B cell (primary cell): ENCODE results near the gene TRMT10A. TPM values are rescaled to one million over a fixed set of nuclear protein-coding genes. Genes with fewer than 3 reads are reported as not detected.

Experiments
- ATAC-seq: fragments of 200-7000 bp; cut with Tn5 transposase; one replicate; pipeline ENCODE4 v1.10.0; 2021; ENCODE audit warnings: low read depth, mild to moderate bottlenecking, moderate number of reproducible peaks, moderate library complexity
- CTCF ChIA-PET: fragments of 350-600 bp; sonication (Branson Sonifier 250); formaldehyde crosslinking; loops from one replicate; lab custom pipeline; 2021; ENCODE audit warnings: antibody characterized with exemption, inconsistent platforms; lab: Charles Lee
- POLR2A ChIA-PET: fragments of 350-600 bp; sonication (Branson Sonifier 250); formaldehyde crosslinking; loops from one replicate; lab custom pipeline; 2021; ENCODE audit warnings: antibody characterized with exemption; lab: Charles Lee
- DNase-seq: peaks from one replicate; pipeline ENCODE4 v3.0.0; 2013
- H2AFZ ChIP-seq: 2 replicates; pipeline ENCODE4 v1.6.1; 2012; ENCODE audit warnings: mild to moderate bottlenecking, low read depth, low read length; ENCODE audit not compliant: insufficient read depth, poor library complexity, severe bottlenecking
- H3K27ac ChIP-seq, 2 donors: 1 replicate in 1 of 2; 2 replicates in 1 of 2; pipeline ENCODE4 v1.5.1; 2012 to 2013; ENCODE audit warnings: low read length in 2 of 2, mild to moderate bottlenecking in 2 of 2, moderate library complexity in 1 of 2
- H3K27me3 ChIP-seq, 4 experiments: fragments of 200-600 bp in 1 of 4; sonication (generic) in 1 of 4; replicated peaks in 1 of 4; 1 replicate in 2 of 4; 2 replicates in 2 of 4; pipeline versions ENCODE4 v1.6.1 to v1.7.0; 2013 to 2016; ENCODE audit warnings: low read length in 3 of 4, mild to moderate bottlenecking in 2 of 4, mixed read lengths in 1 of 4, moderate library complexity in 1 of 4; ENCODE audit not compliant: insufficient read depth in 4 of 4, control insufficient read depth in 3 of 4; ENCODE audit errors: control extremely low read depth in 1 of 4
- H3K36me3 ChIP-seq, 2 experiments: replicated peaks in 1 of 2; 1 replicate in 1 of 2; 2 replicates in 1 of 2; pipeline versions ENCODE4 v1.6.1 to v1.7.1; 2013; ENCODE audit warnings: low read length in 1 of 2; ENCODE audit not compliant: insufficient read depth in 2 of 2, control insufficient read depth in 1 of 2; ENCODE audit errors: control extremely low read depth in 1 of 2, extremely low read depth in 1 of 2
- H3K4me1 ChIP-seq, 2 donors: fragments of 200-600 bp in 1 of 2; sonication (generic) in 1 of 2; 1 replicate in 1 of 2; 2 replicates in 1 of 2; pipeline versions ENCODE4 v1.5.1 to v1.6.1; 2013 to 2017; ENCODE audit warnings: low read length in 2 of 2; ENCODE audit not compliant: control insufficient read depth in 2 of 2, insufficient read depth in 2 of 2
- H3K4me2 ChIP-seq: replicated peaks from 2 replicates; pipeline ENCODE3; 2012; ENCODE audit warnings: mild to moderate bottlenecking, low read depth, low read length; ENCODE audit not compliant: poor library complexity, severe bottlenecking
- H3K4me3 ChIP-seq, 5 experiments: fragments of 200-600 bp in 1 of 5; sonication (generic) in 1 of 5; 1 replicate in 3 of 5; 2 replicates in 2 of 5; pipeline versions ENCODE4 v1.5.1 to v1.7.0; 2011 to 2016; ENCODE audit warnings: low read length in 4 of 5, mild to moderate bottlenecking in 4 of 5, low read depth in 2 of 5, control low read depth in 1 of 5, moderate library complexity in 1 of 5; ENCODE audit not compliant: insufficient read depth in 1 of 5; ENCODE audit errors: control extremely low read depth in 1 of 5, extremely low read depth in 1 of 5
- H3K79me2 ChIP-seq: fragments of 200-600 bp; sonication (generic); one replicate; pipeline ENCODE4 v1.6.0; 2016; ENCODE audit warnings: low read length; ENCODE audit not compliant: control insufficient read depth, insufficient read depth
- H3K9ac ChIP-seq: fragments of 200-600 bp; sonication (generic); 2 replicates; pipeline ENCODE4 v1.6.1; 2017; ENCODE audit warnings: mild to moderate bottlenecking, low read length, moderate library complexity
- H3K9me3 ChIP-seq, 3 donors: one replicate each; pipeline versions ENCODE4 v1.6.1 to v1.7.1; 2013; ENCODE audit warnings: low read length in 2 of 3; ENCODE audit not compliant: control insufficient read depth in 2 of 3, insufficient read depth in 1 of 3; ENCODE audit errors: control extremely low read depth in 1 of 3
- H4K20me1 ChIP-seq: 2 replicates; pipeline ENCODE4 v1.6.0; 2012; ENCODE audit warnings: mild to moderate bottlenecking, low read length; ENCODE audit not compliant: insufficient read depth, control insufficient read depth, poor library complexity, severe bottlenecking
- H3K27ac Mint-ChIP-seq: one replicate; pipeline ENCODE4 v1.8.0; 2021; ENCODE audit warnings: mixed read lengths
- H3K27me3 Mint-ChIP-seq: one replicate; pipeline ENCODE4 v1.8.0; 2021; ENCODE audit warnings: mixed read lengths
- H3K4me1 Mint-ChIP-seq: one replicate; pipeline ENCODE4 v1.8.0; 2021; ENCODE audit warnings: mixed read lengths
- H3K4me3 Mint-ChIP-seq: one replicate; pipeline ENCODE4 v1.8.0; 2021; ENCODE audit warnings: mixed read lengths
- H3K9me3 Mint-ChIP-seq: one replicate; pipeline ENCODE4 v1.8.0; 2022; ENCODE audit warnings: mixed read lengths; ENCODE audit not compliant: insufficient read depth
- EZH2 ChIP-seq: IDR thresholded peaks from 2 replicates; pipeline ENCODE4 v1.6.1; 2012; ENCODE audit warnings: borderline replicate concordance, low read depth, mild to moderate bottlenecking, moderate library complexity, low read length; ENCODE audit not compliant: insufficient read depth, poor library complexity, severe bottlenecking
- WGBS: methylation state at CpG from one replicate; pipeline ENCODE4 v1.1.5; 2013; ENCODE audit warnings: missing lambda C conversion rate; ENCODE audit not compliant: insufficient coverage; 5-methylcytosine and 5-hydroxymethylcytosine counted together
- intact Hi-C: fragments of 100-400 bp; cut with micrococcal nuclease; formaldehyde crosslinking; loops from one replicate; pipeline ENCODE4 v1.10.0; 2022
- polyA plus RNA-seq: library from polyadenylated mRNA; depleted of rRNA; stranded (reverse); fragments of >200 nt; gene quantifications from 2 replicates; pipeline ENCODE4 v1.2.3, GENCODE V29; 2012
- total RNA-seq, 2 donors: library from RNA; stranded (reverse); fragments of 120-200 nt in 1 of 2; gene quantifications; 1 replicate in 1 of 2; 2 replicates in 1 of 2; pipeline versions ENCODE4 v1.2.3 to v1.2.4, GENCODE V29; 2013 to 2022
- TF ChIP-seq, protein P1 (sequence below): fragments of 200-600 bp; IDR thresholded peaks from one replicate; pipeline ENCODE4 v1.8.0; 2022; ENCODE audit warnings: antibody characterized with exemption, mild to moderate bottlenecking

Gene TRMT10A
- total and polyA plus RNA-seq, 2 donors (not counting 1 experiment from before 2014, with no cell fraction given), result 1.4 to 5.5 TPM

GRCh38 chr4:99606716-99607115 is 42.9 kb upstream of the TRMT10A start:
- Histone ChIP-seq H3K9me3 (no peaks in the 10 kb centered on the region), H2AFZ (no peak overlapping the region), H4K20me1 (no peaks in the 10 kb centered on the region), H3K9ac (no peak overlapping the region), H3K27me3 (peaks cover 0 to 16% (median 0%) of the 10 kb centered on the region in 4 experiments), H3K79me2 (no peaks in the 10 kb centered on the region), H3K4me1 (no peaks in the 10 kb centered on the region), H3K36me3 (no peaks in the 10 kb centered on the region), H3K27ac (no peak overlapping the region), H3K4me2 (no peak overlapping the region), H3K4me3 (no peak overlapping the region)
- no CpG with 5 or more reads among the region's 2 CpGs for WGBS
- H3K4me1 Mint-ChIP-seq, result no peaks in the 10 kb centered on the region
- intact Hi-C loops, result no loop called here
- H3K27me3 Mint-ChIP-seq, result peaks cover 40% of the 10 kb centered on the region
- no peak overlapping the region for H3K27ac Mint-ChIP-seq
- peaks cover 2% of the 10 kb centered on the region for H3K9me3 Mint-ChIP-seq
- ChIA-PET CTCF (no interaction called here), POLR2A (no interaction called here)
- ATAC-seq (no peak), DNase-seq (no peak)
- no peak overlapping the region for H3K4me3 Mint-ChIP-seq
- TF ChIP-seq, protein P1, sequence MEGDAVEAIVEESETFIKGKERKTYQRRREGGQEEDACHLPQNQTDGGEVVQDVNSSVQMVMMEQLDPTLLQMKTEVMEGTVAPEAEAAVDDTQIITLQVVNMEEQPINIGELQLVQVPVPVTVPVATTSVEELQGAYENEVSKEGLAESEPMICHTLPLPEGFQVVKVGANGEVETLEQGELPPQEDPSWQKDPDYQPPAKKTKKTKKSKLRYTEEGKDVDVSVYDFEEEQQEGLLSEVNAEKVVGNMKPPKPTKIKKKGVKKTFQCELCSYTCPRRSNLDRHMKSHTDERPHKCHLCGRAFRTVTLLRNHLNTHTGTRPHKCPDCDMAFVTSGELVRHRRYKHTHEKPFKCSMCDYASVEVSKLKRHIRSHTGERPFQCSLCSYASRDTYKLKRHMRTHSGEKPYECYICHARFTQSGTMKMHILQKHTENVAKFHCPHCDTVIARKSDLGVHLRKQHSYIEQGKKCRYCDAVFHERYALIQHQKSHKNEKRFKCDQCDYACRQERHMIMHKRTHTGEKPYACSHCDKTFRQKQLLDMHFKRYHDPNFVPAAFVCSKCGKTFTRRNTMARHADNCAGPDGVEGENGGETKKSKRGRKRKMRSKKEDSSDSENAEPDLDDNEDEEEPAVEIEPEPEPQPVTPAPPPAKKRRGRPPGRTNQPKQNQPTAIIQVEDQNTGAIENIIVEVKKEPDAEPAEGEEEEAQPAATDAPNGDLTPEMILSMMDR, result no peak
- no peak for TF ChIP-seq EZH2

- POLR2A ChIA-PET, result no interaction called here
- H3K27ac Mint-ChIP-seq, result no peak overlapping the region
- Histone ChIP-seq H4K20me1 (no peaks in the 10 kb centered on the region), H2AFZ (no peak overlapping the region), H3K9me3 (no peaks in the 10 kb centered on the region), H3K4me2 (no peak overlapping the region), H3K36me3 (no peaks in the 10 kb centered on the region), H3K79me2 (no peaks in the 10 kb centered on the region), H3K9ac (no peak overlapping the region), H3K4me1 (no peaks in the 10 kb centered on the region), H3K27me3 (peaks cover 0 to 4% (median 0%) of the 10 kb centered on the region in 4 experiments), H3K4me3 (no peak overlapping the region), H3K27ac (no peak overlapping the region)
- H3K9me3 Mint-ChIP-seq, result no peaks in the 10 kb centered on the region
- intact Hi-C loops, result no loop called here
- H3K27me3 Mint-ChIP-seq, result peaks cover 10% of the 10 kb centered on the region
- TF ChIP-seq EZH2, result no peak
- TF ChIP-seq, protein P1, result no peak
- WGBS, result 100% methylated on average over 1 of the region's 2 CpGs
- no peak for ATAC-seq
- no peak overlapping the region for H3K4me3 Mint-ChIP-seq
- CTCF ChIA-PET, result no interaction called here
- H3K4me1 Mint-ChIP-seq, result no peaks in the 10 kb centered on the region
- no peak for DNase-seq
Measured at GRCh38 chr4:99594818-99595217, 31.0 kb upstream of the TRMT10A start.
